ENCODE measurements around the gene RRP12. TPM values are rescaled to one million over a fixed set of nuclear protein-coding genes. Genes with fewer than 3 reads are reported as not detected.

Gene RRP12
- total RNA-seq, 2 donors from 2014 or later, result 6.1 to 12.3 TPM

DNA sequence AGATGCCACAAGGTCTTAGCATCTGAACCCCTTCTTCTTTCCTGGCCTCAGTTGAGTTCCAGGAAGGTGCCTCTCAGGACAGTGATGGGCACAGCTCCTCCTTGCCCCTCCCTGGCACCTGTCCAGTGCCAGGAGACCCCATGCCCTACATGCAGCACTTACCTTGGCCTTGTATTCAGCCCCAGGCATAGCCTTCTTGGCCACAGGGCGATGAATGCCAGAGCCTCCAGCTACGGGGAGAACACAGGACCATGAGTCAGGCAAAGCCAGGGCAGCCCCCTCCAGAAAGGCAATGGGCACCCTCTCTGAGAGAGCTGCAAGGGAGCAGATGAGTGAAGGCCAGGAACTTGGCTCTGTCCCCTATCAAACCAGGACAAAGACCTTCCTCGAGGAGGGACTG, 42.4 kb downstream of the RRP12 start:
- Histone ChIP-seq H3K27ac (no peak overlapping the region), H3K27me3 (no peaks in the 10 kb centered on the region), H3K36me3 (peaks cover 31% of the 10 kb centered on the region), H3K4me1 (peaks cover 0 to 12% of the 10 kb centered on the region in 2 donors), H3K9me3 (no peaks in the 10 kb centered on the region), H3K4me3 (no peak overlapping the region)
- no peak for TF ChIP-seq CTCF (IDR thresholded peaks at IDR 0.05)
- DNase-seq (ENCODE audit: low spot score), result no peak

- Histone ChIP-seq H3K9me3 (no peaks in the 10 kb centered on the region), H3K4me1 (peaks cover 0 to 12% of the 10 kb centered on the region in 2 donors), H3K27me3 (no peaks in the 10 kb centered on the region), H3K4me3 (no peak overlapping the region), H3K36me3 (peaks cover 29% of the 10 kb centered on the region), H3K27ac (no peak overlapping the region)
- no peak for DNase-seq (ENCODE audit: low spot score)
- TF ChIP-seq CTCF (IDR thresholded peaks at IDR 0.05), result no peak
Measured at GRCh38 chr10:97358349-97358748, 42.8 kb downstream of the RRP12 start.

DNA sequence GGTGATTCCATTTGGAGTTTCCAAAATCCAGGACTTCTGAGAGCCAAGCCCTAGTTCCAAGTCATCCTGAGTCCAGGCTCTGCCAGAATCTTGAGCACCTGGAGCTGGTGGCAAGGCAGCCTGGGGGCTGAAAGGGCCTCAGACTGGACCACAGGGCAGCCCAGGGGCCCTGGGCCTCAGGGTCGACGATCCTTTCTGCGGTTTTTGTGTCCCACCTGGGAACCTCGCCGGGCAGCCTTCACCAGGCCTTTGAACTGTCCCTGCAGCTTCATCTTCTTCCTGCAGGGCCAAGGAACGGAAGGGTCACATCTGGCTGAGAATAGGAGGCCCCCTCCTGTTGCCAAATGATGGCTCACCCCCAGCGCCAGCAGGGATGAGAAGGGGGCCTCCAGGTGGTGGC, 44.2 kb downstream of the RRP12 start:
- H3K36me3 ChIP-seq, result peaks cover 29% of the 10 kb centered on the region
- no peaks in the 10 kb centered on the region for H3K27me3 ChIP-seq
- no peak for TF ChIP-seq CTCF (IDR thresholded peaks at IDR 0.05)
- H3K4me1 ChIP-seq, result peaks cover 0 to 12% of the 10 kb centered on the region in 2 donors
- no peak overlapping the region for H3K27ac ChIP-seq
- no peak overlapping the region for H3K4me3 ChIP-seq
- DNase-seq (ENCODE audit: low spot score), result no peak
- H3K9me3 ChIP-seq, result no peaks in the 10 kb centered on the region

- no peak overlapping the region for H3K27ac ChIP-seq
- H3K36me3 ChIP-seq, result peaks cover 29% of the 10 kb centered on the region
- no peaks in the 10 kb centered on the region for H3K27me3 ChIP-seq
- TF ChIP-seq CTCF (IDR thresholded peaks at IDR 0.05), result no peak
- peaks cover 0 to 12% of the 10 kb centered on the region in 2 donors for H3K4me1 ChIP-seq
- H3K4me3 ChIP-seq, result no peak overlapping the region
- H3K9me3 ChIP-seq, result no peaks in the 10 kb centered on the region
- no peak for DNase-seq (ENCODE audit: low spot score)
Measured at GRCh38 chr10:97356318-97356914, 44.7 kb downstream of the RRP12 start.

- Histone ChIP-seq H3K4me3 (no peak overlapping the region), H3K27me3 (no peaks in the 10 kb centered on the region), H3K9me3 (no peaks in the 10 kb centered on the region), H3K36me3 (peaks cover 29% of the 10 kb centered on the region), H3K4me1 (peaks cover 0 to 12% of the 10 kb centered on the region in 2 donors), H3K27ac (no peak overlapping the region)
- DNase-seq (ENCODE audit: low spot score), result no peak
- TF ChIP-seq CTCF (IDR thresholded peaks at IDR 0.05), result peak; percentile 25 to 58
Measured at GRCh38 chr10:97355571-97355975, 45.6 kb downstream of the RRP12 start.

DNA sequence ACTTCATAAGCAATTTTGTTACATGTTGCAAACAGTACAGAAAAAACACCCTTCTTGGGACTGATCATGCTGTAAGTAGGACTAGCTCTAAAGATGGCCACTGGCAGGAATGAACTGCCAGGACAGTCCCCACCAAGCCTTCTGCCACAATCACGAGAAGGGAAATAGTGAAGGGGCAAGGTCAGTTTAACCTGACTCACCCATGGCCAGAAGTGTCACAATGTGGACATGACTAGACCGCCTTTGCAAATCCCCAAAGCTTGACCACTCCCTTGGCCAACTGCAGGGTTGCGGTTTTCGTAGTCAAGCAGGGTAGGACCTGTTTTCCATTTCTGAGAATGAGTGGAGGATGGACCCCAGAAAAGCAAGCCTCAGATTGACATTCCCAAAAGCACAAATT, 47.2 kb downstream of the RRP12 start:
- TF ChIP-seq CTCF (IDR thresholded peaks at IDR 0.05), result no peak
- DNase-seq (ENCODE audit: low spot score), result no peak
- no peak overlapping the region for H3K27ac ChIP-seq
- peaks cover 20% of the 10 kb centered on the region for H3K36me3 ChIP-seq
- no peak overlapping the region for H3K4me3 ChIP-seq
- peaks cover 0 to 12% of the 10 kb centered on the region in 2 donors for H3K4me1 ChIP-seq
- no peaks in the 10 kb centered on the region for H3K9me3 ChIP-seq
- no peaks in the 10 kb centered on the region for H3K27me3 ChIP-seq
